OCI-LY3 (cell line): ENCODE measurements around the gene GLYR1.

Experiments
- H2AFZ ChIP-seq: fragments of 200-600, 300-600 bp; shearing (Covaris generic); 2 replicates; pipeline ENCODE4 v1.6.0; 2014; ENCODE audit warnings: antibody characterized with exemption, low read depth, low read length
- H3K27ac ChIP-seq: fragments of 200-600, 300-600 bp; sonication (generic); 2 replicates; pipeline ENCODE4 v1.5.1; 2014; ENCODE audit warnings: mild to moderate bottlenecking, low read length, moderate library complexity, mixed read lengths
- H3K27me3 ChIP-seq: fragments of 200-600, 300-600 bp; sonication (generic); 2 replicates; pipeline ENCODE4 v1.6.1; 2014; ENCODE audit warnings: low read depth, low read length, mixed read lengths
- H3K36me3 ChIP-seq: fragments of 200-600, 300-600 bp; sonication (generic); replicated peaks from 2 replicates; pipeline ENCODE3; 2014; ENCODE audit warnings: low read depth, low read length, mixed read lengths
- H3K4me1 ChIP-seq: fragments of 300-600, 200-600 bp; sonication (generic); 2 replicates; pipeline ENCODE4 v1.6.1; 2014; ENCODE audit warnings: low read length, mixed read lengths
- H3K4me2 ChIP-seq: fragments of 200-600, 300-600 bp; sonication (generic); 2 replicates; pipeline ENCODE4 v1.6.1; 2014; ENCODE audit warnings: low read length, mixed read lengths
- H3K4me3 ChIP-seq: fragments of 300-600, 200-600 bp; sonication (generic); 2 replicates; pipeline ENCODE4 v1.5.1; 2014; ENCODE audit warnings: antibody characterized with exemption, mild to moderate bottlenecking, low read length, moderate library complexity
- H3K79me2 ChIP-seq: fragments of 300-600, 200-600 bp; shearing (Covaris generic); 2 replicates; pipeline ENCODE4 v1.6.1; 2014; ENCODE audit warnings: mild to moderate bottlenecking, low read length, mixed read lengths
- H3K9ac ChIP-seq: fragments of 300-600, 200-600 bp; shearing (Covaris generic); 2 replicates; pipeline ENCODE4 v1.6.0; 2014; ENCODE audit warnings: mild to moderate bottlenecking, low read length, moderate library complexity
- H3K9me3 ChIP-seq: fragments of 200-600, 300-600 bp; shearing (Covaris generic); 2 replicates; pipeline ENCODE4 v1.6.1; 2014; ENCODE audit warnings: low read length, mixed read lengths; ENCODE audit not compliant: insufficient read depth
- H4K20me1 ChIP-seq: fragments of 200-600, 300-600 bp; sonication (generic); 2 replicates; pipeline ENCODE4 v1.6.1; 2016; ENCODE audit warnings: low read length, mixed read lengths; ENCODE audit not compliant: insufficient read depth
- CTCF ChIP-seq: fragments of 200-600, 300-600 bp; sonication (generic); IDR thresholded peaks from 2 replicates; pipeline ENCODE4 v1.5.1; 2014; ENCODE audit warnings: antibody characterized with exemption, low read length, low read depth
- EZH2phosphoT487 ChIP-seq: fragments of 200-600 bp; shearing (Covaris generic); IDR thresholded peaks from 2 replicates; pipeline ENCODE4 v1.6.1; 2018; ENCODE audit warnings: antibody characterized with exemption, mixed run types, low read depth

Gene GLYR1

DNA sequence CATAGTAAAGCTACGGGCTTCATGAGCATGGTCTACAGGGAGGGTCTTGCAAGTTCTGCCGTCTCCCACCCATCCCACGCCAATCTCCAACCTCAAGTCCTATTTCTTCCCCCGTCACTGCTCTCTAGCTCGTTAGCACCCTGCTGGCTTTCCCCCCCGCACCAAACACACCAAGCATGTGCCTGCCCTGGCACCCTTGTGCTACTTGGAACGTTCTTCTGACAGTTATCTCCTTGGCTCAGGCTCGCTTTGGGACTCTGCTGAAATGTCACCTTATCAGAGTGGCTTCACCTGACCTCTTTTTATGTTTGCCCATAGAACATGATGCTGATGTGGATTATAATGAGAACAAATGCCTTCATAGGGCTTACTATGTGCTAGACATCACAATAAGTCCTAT, 21.9 kb downstream of the GLYR1 start:
- TF ChIP-seq CTCF, result no peak
- TF ChIP-seq EZH2phosphoT487, result no peak
- no peaks in the 10 kb centered on the region for H3K27me3 ChIP-seq
- no peak overlapping the region for H2AFZ ChIP-seq
- H3K9me3 ChIP-seq, result no peaks in the 10 kb centered on the region
- H3K4me1 ChIP-seq, result no peaks in the 10 kb centered on the region
- H3K79me2 ChIP-seq, result no peaks in the 10 kb centered on the region
- H3K4me3 ChIP-seq, result no peak overlapping the region
- no peak overlapping the region for H3K9ac ChIP-seq
- no peak overlapping the region for H3K4me2 ChIP-seq
- H3K36me3 ChIP-seq, result peaks cover 52% of the 10 kb centered on the region
- no peaks in the 10 kb centered on the region for H4K20me1 ChIP-seq
- no peak overlapping the region for H3K27ac ChIP-seq

- Histone ChIP-seq H3K4me3 (no peak overlapping the region), H3K4me2 (no peak overlapping the region), H3K4me1 (no peaks in the 10 kb centered on the region), H3K79me2 (no peaks in the 10 kb centered on the region), H3K9ac (no peak overlapping the region), H3K36me3 (peaks cover 50% of the 10 kb centered on the region), H3K27me3 (no peaks in the 10 kb centered on the region), H3K27ac (no peak overlapping the region), H4K20me1 (no peaks in the 10 kb centered on the region), H3K9me3 (no peaks in the 10 kb centered on the region), H2AFZ (no peak overlapping the region)
- no peak for TF ChIP-seq CTCF
Measured at GRCh38 chr16:4820652-4821051, 26.4 kb downstream of the GLYR1 start.

- TF ChIP-seq EZH2phosphoT487 (no peak), CTCF (no peak)
Measured at GRCh38 chr16:4814542-4815173, 32.4 kb downstream of the GLYR1 start.

GRCh38 chr16:4814046-4814445, 33.0 kb downstream of the GLYR1 start:
- H3K36me3 ChIP-seq, result peaks cover 47% of the 10 kb centered on the region
- H3K9me3 ChIP-seq, result no peaks in the 10 kb centered on the region
- H2AFZ ChIP-seq, result no peak overlapping the region
- H3K4me1 ChIP-seq, result no peaks in the 10 kb centered on the region
- no peak overlapping the region for H3K4me3 ChIP-seq
- no peak overlapping the region for H3K9ac ChIP-seq
- TF ChIP-seq CTCF, result no peak
- no peak for TF ChIP-seq EZH2phosphoT487
- no peaks in the 10 kb centered on the region for H3K79me2 ChIP-seq
- no peak overlapping the region for H3K27ac ChIP-seq
- H4K20me1 ChIP-seq, result no peaks in the 10 kb centered on the region
- no peak overlapping the region for H3K4me2 ChIP-seq
- no peaks in the 10 kb centered on the region for H3K27me3 ChIP-seq

More at GRCh38 chr16:4814542-4815173, 32.4 kb downstream of the GLYR1 start:
- H3K4me3 ChIP-seq, result no peak overlapping the region
- no peaks in the 10 kb centered on the region for H3K27me3 ChIP-seq
- H3K9me3 ChIP-seq, result no peaks in the 10 kb centered on the region
- no peak overlapping the region for H2AFZ ChIP-seq
- H3K9ac ChIP-seq, result no peak overlapping the region
- no peaks in the 10 kb centered on the region for H3K79me2 ChIP-seq
- H3K27ac ChIP-seq, result no peak overlapping the region
- no peaks in the 10 kb centered on the region for H4K20me1 ChIP-seq
- no peak overlapping the region for H3K4me2 ChIP-seq
- peaks cover 49% of the 10 kb centered on the region for H3K36me3 ChIP-seq
- no peaks in the 10 kb centered on the region for H3K4me1 ChIP-seq
